CD14-positive monocyte (primary cell): ENCODE measurements around the gene LIN37. TPM values are rescaled to one million over a fixed set of nuclear protein-coding genes. Genes with fewer than 3 reads are reported as not detected.
"Not testable (repeated sequence)": the region's sequence is repeated elsewhere in the genome, so short reads cannot be mapped to it uniquely, and the experiment has no call there.

Experiments used
- DNase-seq, 3 donors: peaks; one replicate each; pipeline ENCODE4 v3.0.0-alpha.2; 2011 to 2022
- H2AFZ ChIP-seq: 2 replicates; pipeline ENCODE4 v1.6.0; 2012; ENCODE audit warnings: mild to moderate bottlenecking, low read depth, low read length, inconsistent platforms; ENCODE audit not compliant: insufficient read depth, poor library complexity, severe bottlenecking
- H3K27ac ChIP-seq, 2 donors: 1 replicate in 1 of 2; 2 replicates in 1 of 2; pipeline ENCODE4 v1.5.1; 2012 to 2013; ENCODE audit warnings: low read length in 2 of 2, control low read depth in 1 of 2, inconsistent platforms in 1 of 2, low read depth in 1 of 2, mild to moderate bottlenecking in 1 of 2
- H3K27me3 ChIP-seq, 2 donors: one replicate each; pipeline versions ENCODE4 v1.6.0 to v1.6.1; 2011 to 2013; ENCODE audit warnings: low read length in 2 of 2; ENCODE audit not compliant: control insufficient read depth in 2 of 2, insufficient read depth in 2 of 2
- H3K36me3 ChIP-seq, 2 donors: replicated peaks in 1 of 2; 1 replicate in 1 of 2; 2 replicates in 1 of 2; pipeline versions ENCODE4 v1.5.1 to v1.6.1; 2012 to 2013; ENCODE audit warnings: low read length in 2 of 2, control low read depth in 1 of 2, inconsistent platforms in 1 of 2, mild to moderate bottlenecking in 1 of 2; ENCODE audit not compliant: insufficient read depth in 2 of 2, control insufficient read depth in 1 of 2
- H3K4me1 ChIP-seq, 2 donors: 1 replicate in 1 of 2; 2 replicates in 1 of 2; pipeline versions ENCODE4 v1.5.1 to v1.6.1; 2012 to 2013; ENCODE audit warnings: low read length in 2 of 2, control low read depth in 1 of 2, inconsistent platforms in 1 of 2, mild to moderate bottlenecking in 1 of 2, moderate library complexity in 1 of 2; ENCODE audit not compliant: insufficient read depth in 2 of 2, control insufficient read depth in 1 of 2
- H3K4me2 ChIP-seq: replicated peaks from 2 replicates; pipeline ENCODE3; 2012; ENCODE audit warnings: low read length, moderate library complexity, mild to moderate bottlenecking; ENCODE audit not compliant: poor library complexity, severe bottlenecking; ENCODE audit errors: extremely low read depth
- H3K4me3 ChIP-seq, 3 experiments: fragments of 200-600 bp in 1 of 3; sonication (generic) in 1 of 3; replicated peaks in 1 of 3; 1 replicate in 2 of 3; 2 replicates in 1 of 3; pipeline ENCODE4 v1.5.1; 2011 to 2013; ENCODE audit warnings: low read length in 3 of 3, mild to moderate bottlenecking in 3 of 3, control low read depth in 2 of 3, low read depth in 2 of 3, inconsistent platforms in 1 of 3, moderate library complexity in 1 of 3
- H3K79me2 ChIP-seq: 2 replicates; pipeline ENCODE4 v1.6.0; 2012; ENCODE audit warnings: mild to moderate bottlenecking, control low read depth, inconsistent platforms, low read length, moderate library complexity; ENCODE audit not compliant: insufficient read depth
- H3K9ac ChIP-seq: 2 replicates; pipeline ENCODE4 v1.6.0; 2017; ENCODE audit warnings: low read length, mild to moderate bottlenecking; ENCODE audit not compliant: insufficient read depth, poor library complexity, severe bottlenecking
- H3K9me3 ChIP-seq, 2 donors: replicated peaks in 1 of 2; 1 replicate in 1 of 2; 2 replicates in 1 of 2; pipeline versions ENCODE4 v1.5.1 to v1.6.1; 2012 to 2013; ENCODE audit warnings: low read length in 2 of 2, control low read depth in 1 of 2; ENCODE audit not compliant: control insufficient read depth in 1 of 2, insufficient read depth in 1 of 2
- H4K20me1 ChIP-seq: 2 replicates; pipeline ENCODE4 v1.6.0; 2012; ENCODE audit warnings: mild to moderate bottlenecking, low read length, control low read depth, moderate library complexity; ENCODE audit not compliant: insufficient read depth
- H3K27ac Mint-ChIP-seq, 7 donors: one replicate each; pipeline ENCODE4 v1.8.0; 2020; ENCODE audit warnings: mild to moderate bottlenecking in 7 of 7, mixed read lengths in 7 of 7, moderate library complexity in 6 of 7, inconsistent platforms in 2 of 7
- H3K27me3 Mint-ChIP-seq, 3 donors: one replicate each; pipeline ENCODE4 v1.8.0; 2021 to 2022; ENCODE audit warnings: low read depth in 3 of 3, mild to moderate bottlenecking in 3 of 3, mixed read lengths in 3 of 3, moderate library complexity in 3 of 3, inconsistent platforms in 1 of 3
- H3K36me3 Mint-ChIP-seq, 2 donors: one replicate each; pipeline ENCODE4 v1.8.0; 2020; ENCODE audit warnings: mixed read lengths in 2 of 2, inconsistent platforms in 1 of 2, mild to moderate bottlenecking in 1 of 2
- H3K4me1 Mint-ChIP-seq: one replicate; pipeline ENCODE4 v1.8.0; 2020; ENCODE audit warnings: mild to moderate bottlenecking, mixed read lengths
- H3K4me3 Mint-ChIP-seq, 2 donors: one replicate each; pipeline ENCODE4 v1.8.0; 2020; ENCODE audit warnings: mild to moderate bottlenecking in 2 of 2, mixed read lengths in 2 of 2, moderate library complexity in 1 of 2
- H3K9me3 Mint-ChIP-seq, 7 donors: one replicate each; pipeline ENCODE4 v1.8.0; 2020 to 2022; ENCODE audit warnings: mixed read lengths in 7 of 7, mild to moderate bottlenecking in 6 of 7, moderate library complexity in 6 of 7, inconsistent platforms in 2 of 7
- WGBS: methylation state at CpG from one replicate; pipeline ENCODE4 v1.1.5; 2013; ENCODE audit warnings: missing lambda C conversion rate; ENCODE audit not compliant: insufficient coverage; 5-methylcytosine and 5-hydroxymethylcytosine counted together
- intact Hi-C, 2 donors: fragments of 100-400 bp; cut with micrococcal nuclease; formaldehyde crosslinking; loops; one replicate each; pipeline versions ENCODE4 v1.15.0 to v1.15.1; 2023
- polyA plus RNA-seq, 3 donors: library from polyadenylated mRNA; depleted of rRNA in 1 of 3; unstranded in 2 of 3; stranded (reverse) in 1 of 3; fragments of 300-500 nt in 2 of 3; fragments of >200 nt in 1 of 3; fragmentation: Illumina TruSeq in 2 of 3; gene quantifications; 1 replicate in 2 of 3; 2 replicates in 1 of 3; pipeline ENCODE4 v1.2.3, GENCODE V29; 2012 to 2021
- TF ChIP-seq, protein P1 (sequence below): fragments of 200-600 bp; IDR thresholded peaks from one replicate; pipeline ENCODE4 v1.8.0; 2022; ENCODE audit warnings: antibody characterized with exemption, mild to moderate bottlenecking

The LIN37 gene
- polyA plus RNA-seq, 3 donors: 5.6 to 28.6 (median 7.2) TPM

DNA sequence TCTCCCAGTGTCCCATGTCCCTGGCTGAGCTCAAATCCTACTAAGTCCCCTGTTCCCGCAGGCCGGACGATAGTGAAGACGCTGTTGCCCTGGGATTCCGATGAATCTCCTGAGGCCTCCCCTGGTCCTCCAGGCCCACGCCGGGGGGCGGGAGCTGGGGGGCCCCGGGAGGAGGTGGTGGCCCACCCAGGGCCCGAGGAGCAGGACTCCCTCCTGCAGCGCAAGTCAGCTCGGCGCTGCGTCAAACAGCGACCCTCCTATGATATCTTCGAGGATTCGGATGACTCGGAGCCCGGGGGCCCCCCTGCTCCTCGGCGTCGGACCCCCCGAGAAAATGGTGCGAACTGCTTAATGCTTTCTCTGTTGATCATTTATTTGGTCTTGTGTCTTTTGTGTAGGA lies 24.7 kb upstream of the LIN37 start:
- no peak for DNase-seq
- no peak overlapping the region for H3K4me3 Mint-ChIP-seq
- Histone ChIP-seq H3K4me3 (no peak overlapping the region), H4K20me1 (peaks cover 60% of the 10 kb centered on the region), H3K4me2 (no peak overlapping the region), H2AFZ (no peak overlapping the region), H3K27ac (no peak overlapping the region), H3K27me3 (no peaks in the 10 kb centered on the region), H3K9me3 (no peaks in the 10 kb centered on the region), H3K4me1 (peaks cover 8 to 13% of the 10 kb centered on the region in 2 donors), H3K79me2 (peaks cover 27% of the 10 kb centered on the region), H3K36me3 (peaks cover 82 to 93% of the 10 kb centered on the region in 2 donors), H3K9ac (no peak overlapping the region)
- WGBS: 100% methylated on average over 18 of the region's 24 CpGs
- peaks cover 0 to 2% (median 1%) of the 10 kb centered on the region in 3 donors for H3K27me3 Mint-ChIP-seq
- TF ChIP-seq, protein P1, sequence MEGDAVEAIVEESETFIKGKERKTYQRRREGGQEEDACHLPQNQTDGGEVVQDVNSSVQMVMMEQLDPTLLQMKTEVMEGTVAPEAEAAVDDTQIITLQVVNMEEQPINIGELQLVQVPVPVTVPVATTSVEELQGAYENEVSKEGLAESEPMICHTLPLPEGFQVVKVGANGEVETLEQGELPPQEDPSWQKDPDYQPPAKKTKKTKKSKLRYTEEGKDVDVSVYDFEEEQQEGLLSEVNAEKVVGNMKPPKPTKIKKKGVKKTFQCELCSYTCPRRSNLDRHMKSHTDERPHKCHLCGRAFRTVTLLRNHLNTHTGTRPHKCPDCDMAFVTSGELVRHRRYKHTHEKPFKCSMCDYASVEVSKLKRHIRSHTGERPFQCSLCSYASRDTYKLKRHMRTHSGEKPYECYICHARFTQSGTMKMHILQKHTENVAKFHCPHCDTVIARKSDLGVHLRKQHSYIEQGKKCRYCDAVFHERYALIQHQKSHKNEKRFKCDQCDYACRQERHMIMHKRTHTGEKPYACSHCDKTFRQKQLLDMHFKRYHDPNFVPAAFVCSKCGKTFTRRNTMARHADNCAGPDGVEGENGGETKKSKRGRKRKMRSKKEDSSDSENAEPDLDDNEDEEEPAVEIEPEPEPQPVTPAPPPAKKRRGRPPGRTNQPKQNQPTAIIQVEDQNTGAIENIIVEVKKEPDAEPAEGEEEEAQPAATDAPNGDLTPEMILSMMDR: no peak
- peaks cover 75 to 86% of the 10 kb centered on the region in 2 donors for H3K36me3 Mint-ChIP-seq
- no peak overlapping the region for H3K27ac Mint-ChIP-seq
- intact Hi-C loops: no loop called here
- peaks cover 12% of the 10 kb centered on the region for H3K4me1 Mint-ChIP-seq
- H3K9me3 Mint-ChIP-seq: no peaks in the 10 kb centered on the region

GRCh38 chr19:35724132-35724531 lies 24.2 kb upstream of the LIN37 start:
- H3K9me3 Mint-ChIP-seq, H3K4me3 Mint-ChIP-seq, H3K9me3 ChIP-seq, H3K4me1 ChIP-seq, H3K27me3 Mint-ChIP-seq, DNase-seq, H3K27me3 ChIP-seq, H3K9ac ChIP-seq, H2AFZ ChIP-seq, H3K4me1 Mint-ChIP-seq, H3K27ac Mint-ChIP-seq, H3K4me2 ChIP-seq, H3K27ac ChIP-seq, H3K4me3 ChIP-seq, intact Hi-C loops: not testable (repeated sequence)
- peaks cover 80 to 90% of the 10 kb centered on the region in 2 donors for H3K36me3 Mint-ChIP-seq
- Histone ChIP-seq H3K79me2 (peaks cover 22% of the 10 kb centered on the region), H3K36me3 (peaks cover 87 to 97% of the 10 kb centered on the region in 2 donors), H4K20me1 (peaks cover 56% of the 10 kb centered on the region)
- WGBS: 97% methylated on average over 7 of the region's 7 CpGs
